SKM-1 treated with dmso at 0.1 percent for 144 hours (cell line): ENCODE results near the gene COX19.

Source experiments
- DNase-seq: peaks from one replicate; lab custom pipeline; 2025; ENCODE audit not compliant: unreplicated experiment; lab: John Stamatoyannopoulos, UW

The COX19 gene

DNA sequence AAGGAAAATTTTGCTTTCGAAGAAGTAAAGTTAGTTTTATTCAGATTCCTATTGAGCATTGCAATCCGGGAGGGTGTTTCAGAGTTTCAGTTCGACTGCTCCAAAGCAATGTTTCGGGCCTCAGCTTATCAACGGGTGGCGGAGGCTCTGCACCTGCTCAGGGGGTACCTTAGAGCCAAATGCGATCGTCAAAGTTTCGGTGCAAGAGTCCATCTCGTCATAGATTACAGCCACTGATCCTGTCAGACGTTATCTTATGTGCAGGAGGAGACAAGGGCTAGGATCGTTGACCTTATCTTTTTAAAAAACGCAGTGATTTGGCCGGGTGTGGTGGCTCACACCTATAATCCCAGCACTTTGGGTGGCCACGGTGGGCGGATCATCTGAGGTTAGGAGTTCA is 3.8 kb upstream of the COX19 start:
- DNase-seq, result no peak

DNA sequence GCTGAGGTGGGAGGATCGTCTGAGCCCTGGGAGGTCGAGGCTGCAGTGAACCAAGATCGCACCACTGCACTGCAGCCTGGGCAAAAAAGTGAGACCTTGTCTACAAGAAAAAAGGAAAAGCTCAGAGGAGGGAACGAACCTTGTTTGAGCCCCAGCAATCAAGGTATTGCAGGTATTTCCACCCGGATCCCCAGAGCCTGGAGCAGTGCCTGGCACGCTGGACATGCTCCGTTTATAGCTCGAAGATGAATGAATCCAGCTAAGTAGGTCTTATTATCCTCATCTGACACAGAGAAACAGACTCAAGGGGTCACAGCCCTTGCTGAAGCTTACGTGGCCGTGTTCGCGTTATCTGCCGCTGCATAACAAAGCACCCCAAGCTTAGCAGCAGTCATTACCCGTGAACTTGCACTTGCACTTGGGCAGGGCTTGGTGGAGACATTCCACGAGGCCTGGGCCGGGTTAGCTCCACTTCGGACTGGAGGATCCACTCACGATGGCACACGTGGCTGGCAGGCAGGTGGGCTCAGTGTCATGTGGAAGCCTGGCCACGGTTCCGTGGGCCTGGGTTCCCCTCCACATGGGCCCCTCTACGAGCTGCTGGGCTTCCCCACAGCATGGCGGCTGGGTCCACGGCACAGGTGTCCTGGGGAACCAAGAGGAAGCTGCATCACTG is 3.2 kb upstream of the COX19 start:
- no peak for DNase-seq

DNA sequence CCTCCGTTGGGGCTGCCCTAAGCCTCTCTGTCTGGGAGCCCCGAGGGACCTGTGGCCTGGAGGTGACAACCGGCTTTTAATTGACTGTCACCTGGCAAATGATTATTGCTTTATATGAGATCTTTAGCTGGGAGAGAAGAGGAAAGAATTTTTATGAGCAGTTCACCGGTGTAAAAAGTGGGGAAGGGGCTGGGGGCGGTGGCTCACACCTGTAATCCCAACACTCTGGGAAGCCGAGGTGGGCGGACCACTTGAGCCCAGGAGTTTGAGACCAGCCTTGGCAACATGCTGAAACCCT is 2.6 kb upstream of the COX19 start:
- no peak for DNase-seq

DNA sequence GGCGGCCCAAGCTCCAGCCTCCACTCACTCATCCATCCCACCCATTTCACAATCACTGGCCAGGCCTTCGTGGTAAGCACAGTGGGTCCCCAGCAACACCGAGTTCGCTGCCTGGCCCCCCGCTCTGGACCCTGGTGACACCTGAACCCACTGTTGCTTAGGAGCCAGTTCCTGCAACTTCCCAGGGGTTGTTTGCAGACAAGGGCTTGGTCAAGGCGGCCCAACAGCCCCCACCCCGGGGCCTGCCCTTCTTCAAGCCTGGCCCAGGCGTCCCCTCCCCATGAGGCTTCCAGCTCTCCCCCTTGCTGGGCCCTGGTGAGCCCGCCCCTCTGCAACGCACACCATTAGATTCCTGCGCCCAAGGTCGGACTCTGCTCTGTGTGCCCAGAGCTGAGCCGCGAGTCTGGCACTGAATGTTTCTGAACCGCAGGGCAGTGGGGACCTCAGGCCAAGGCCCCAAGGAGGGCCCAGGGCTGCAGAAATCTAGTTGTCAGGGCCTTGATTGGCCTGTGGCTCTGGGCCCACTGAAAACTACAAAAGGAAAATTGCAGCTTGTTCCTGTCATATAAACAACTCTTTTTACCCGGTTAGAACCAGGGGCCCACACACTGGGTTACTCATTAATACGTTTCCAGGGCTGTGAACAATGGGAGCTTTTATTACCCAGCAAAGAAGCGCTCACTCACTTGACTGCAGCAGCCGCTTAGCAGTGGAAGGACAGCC is 2.1 kb upstream of the COX19 start:
- no peak for DNase-seq

DNA sequence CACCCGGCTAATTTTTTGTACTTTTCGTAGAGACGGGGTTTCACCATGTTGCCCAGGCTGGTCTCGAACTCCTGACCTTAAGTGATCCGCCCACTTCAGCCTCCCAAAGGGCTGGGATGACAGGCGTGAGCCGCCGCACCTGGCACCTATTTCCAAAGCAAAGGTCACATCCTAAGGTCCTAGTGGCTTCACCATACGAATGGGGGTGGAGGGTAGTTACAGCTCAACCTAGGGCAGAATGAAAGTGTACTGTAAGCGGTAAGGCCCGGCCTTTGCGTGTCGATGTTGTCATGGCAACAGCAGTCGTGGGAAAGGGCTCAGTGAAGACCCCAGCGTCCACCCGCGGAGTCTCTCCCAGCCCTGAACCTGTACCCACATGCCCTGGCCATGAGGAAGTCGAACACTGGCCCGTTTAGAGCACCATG is 1.6 kb upstream of the COX19 start:
- no peak for DNase-seq

DNA sequence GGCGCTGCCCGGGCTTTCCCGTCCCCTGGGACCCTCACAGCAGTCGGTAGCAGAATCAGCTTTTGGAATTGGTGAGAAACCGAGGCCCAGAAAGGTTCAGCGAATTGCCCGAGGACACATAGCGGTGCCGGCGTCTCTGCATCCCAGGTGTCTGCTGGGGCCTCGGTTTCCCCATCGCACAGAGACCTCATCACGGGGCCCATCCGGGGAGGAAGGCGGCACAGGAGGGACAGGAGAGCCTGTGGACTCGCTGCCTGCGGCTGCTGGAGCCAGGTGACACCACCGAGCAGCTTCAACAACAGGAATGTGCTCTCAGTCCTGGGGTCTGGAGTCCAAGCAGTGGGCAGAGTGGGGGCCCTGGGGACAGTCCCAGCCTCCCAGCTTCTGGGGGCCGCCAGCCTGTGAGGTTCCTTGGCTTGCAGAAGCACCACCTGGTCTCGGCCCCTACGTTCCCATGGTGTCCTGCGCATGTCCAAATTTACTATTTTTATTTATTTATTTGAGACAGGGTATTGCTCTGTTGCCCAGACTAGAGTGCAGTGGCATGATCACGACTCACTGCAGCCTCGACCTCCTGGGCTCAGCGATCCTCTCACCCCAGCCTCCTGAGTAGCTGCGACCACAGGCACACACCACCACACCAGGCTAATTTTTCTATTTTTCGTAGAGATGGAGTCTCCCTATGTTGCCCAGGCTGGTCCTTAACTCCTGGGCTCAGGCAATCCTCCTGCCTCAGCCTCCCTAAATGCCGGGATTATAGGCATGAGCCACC is 539 bp upstream of the COX19 start:
- DNase-seq, result no peak

- no peak for DNase-seq
Observed at GRCh38 chr7:974172-974571, 1.2 kb downstream of the COX19 start.

- DNase-seq, result no peak
Observed at GRCh38 chr7:973312-973711, 2.0 kb downstream of the COX19 start.

DNA sequence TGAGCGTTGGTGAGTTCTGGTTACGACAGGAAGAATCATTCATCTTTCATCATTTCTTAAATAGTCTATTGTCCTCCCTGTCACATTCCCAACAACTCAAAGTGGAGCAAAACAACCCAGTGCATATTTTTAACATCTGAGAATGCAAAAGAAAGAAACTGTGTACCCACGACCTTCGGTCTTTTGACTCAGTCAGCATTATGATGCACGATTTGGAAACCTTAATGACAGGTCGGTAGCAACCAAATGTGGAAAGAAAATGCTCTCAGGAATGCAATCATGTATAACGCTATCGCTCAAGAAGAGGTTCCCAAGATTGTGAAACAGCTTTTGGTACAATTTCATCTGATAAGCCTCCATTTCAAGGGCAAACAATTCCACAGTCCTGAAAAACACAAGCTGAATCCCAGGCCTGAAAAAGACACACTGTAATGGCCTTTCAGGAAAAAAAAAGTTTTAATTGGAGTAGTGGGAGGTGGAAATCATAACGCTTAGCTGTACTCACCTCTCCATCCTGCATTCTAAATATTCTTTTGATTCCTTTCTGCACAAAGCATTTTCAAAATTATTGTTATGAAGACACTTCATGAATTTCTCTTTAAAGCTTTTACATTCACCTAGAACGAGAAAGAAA is 2.6 kb downstream of the COX19 start:
- no peak for DNase-seq

DNA sequence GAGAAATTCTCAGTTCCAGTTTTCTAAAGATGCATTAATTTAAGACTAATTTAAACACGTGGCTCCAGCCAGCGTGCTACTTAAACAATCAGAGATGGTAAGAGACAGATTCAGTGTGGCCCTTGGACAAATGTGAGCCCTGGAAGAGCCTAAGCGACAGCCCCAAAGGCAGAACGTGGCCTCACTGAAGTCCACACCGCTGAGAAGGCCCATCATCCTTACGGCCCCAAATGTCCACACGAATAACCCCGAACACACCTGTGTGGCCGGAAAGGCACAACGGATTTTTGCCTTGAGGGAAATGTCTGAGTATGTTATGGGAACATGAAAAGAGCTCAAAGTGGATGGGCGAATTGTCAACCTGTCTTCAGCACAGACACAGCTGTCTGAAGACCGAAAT is 3.2 kb downstream of the COX19 start:
- DNase-seq, result no peak

DNA sequence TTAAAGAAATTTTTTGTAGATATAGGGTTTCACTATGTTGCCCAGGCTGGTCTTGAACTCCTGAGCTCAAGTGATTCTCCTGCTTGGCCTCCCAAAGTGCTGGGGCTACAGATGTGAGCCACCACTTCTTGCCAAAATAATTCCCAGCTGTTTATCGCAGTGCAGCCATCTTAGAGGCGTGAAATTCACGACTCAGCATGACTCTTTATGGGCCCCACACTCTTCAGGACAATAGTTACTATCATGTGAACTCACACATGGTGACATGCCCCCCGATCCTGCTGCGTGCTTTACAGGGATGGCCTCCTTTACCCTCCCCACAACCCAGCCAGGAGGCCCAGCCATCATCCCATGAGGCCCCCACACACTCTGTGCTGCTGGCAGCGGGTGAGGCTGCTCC is 4.6 kb downstream of the COX19 start:
- DNase-seq, result no peak

GRCh38 chr7:969403-969802 is 5.9 kb downstream of the COX19 start:
- no peak for DNase-seq

DNA sequence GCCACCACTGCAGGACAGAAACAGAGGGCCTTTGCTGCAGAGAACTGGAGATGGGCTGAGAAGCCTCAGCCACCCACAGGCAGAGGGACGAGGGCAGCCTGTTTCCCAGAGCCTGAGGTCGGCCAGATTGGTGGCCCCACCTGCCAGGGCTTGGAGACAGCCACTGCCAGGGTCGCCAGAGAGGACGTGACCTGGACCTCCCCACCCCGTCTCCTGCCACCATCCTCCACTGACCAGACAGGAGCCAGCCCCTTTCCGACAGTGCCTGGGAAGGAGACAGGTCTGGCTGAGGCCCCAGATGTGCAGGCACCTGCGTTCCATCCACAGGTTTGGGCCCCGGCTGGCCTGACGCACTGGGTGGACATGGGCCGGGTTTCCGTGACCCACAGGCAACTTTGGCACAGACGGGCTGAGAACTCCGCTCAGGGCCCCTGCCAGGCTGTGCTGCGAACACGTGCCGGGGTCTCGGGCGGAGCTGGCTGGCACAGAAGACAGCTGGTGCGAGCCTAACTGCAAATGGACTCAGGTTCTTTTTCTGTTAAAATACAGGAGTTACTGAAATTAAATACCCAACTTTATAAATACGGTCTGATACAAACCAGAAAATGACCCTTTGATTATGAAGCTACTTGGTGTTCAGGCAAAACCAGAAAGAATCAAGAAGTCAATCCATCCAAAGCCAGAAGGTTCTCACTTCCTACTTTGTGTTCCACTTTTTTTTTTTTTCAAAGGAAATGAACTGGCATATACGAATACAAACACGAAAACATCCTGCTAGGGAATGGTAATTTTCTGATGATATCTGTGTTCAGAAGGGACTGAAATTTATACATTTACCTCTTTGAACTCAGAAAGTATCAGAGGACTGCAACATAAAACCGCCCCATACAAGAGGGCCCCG is 6.9 kb downstream of the COX19 start:
- DNase-seq, result no peak

- no peak for DNase-seq
Observed at GRCh38 chr7:967361-968082, 7.8 kb downstream of the COX19 start.

GRCh38 chr7:966291-967069 is 8.9 kb downstream of the COX19 start:
- no peak for DNase-seq

DNA sequence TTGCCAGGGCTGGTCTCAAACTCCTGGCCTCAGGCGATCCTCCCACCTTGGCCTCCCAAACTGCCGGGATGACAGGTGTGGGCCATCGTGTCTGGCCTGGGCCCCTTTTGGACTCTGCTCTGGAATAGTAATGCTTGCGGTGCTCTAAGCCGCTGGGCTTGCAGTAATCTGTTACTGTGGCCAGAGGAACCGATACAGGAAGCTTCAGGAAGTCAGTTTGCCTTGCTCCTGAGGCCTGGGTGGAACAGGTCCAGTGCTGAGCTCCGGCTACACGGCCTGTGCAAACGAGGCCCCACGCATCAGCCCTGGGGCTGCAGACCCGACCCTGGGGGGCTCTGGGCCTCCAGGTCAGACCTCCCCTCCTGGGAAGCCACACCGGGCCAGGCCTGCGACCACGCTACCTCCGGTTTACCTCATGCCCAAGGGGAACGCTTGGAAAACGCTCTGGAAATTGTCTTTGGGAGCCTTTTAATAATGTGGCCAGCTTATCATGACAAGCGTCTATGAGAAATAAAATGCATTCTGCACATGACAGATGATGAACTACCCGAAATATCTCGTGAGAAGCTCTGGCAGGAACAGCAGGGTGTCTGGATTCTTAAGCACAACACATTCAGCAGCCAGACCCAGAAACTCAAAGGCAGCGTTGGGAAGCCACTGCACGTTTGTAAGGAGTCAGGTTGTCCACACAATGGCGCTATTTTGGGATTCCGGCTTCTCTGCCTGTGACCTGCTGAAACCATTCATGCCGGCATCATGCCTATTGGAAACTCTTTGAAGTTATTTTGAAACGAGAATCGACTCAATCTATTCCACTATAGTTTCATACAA is 10.7 kb downstream of the COX19 start:
- DNase-seq, result peak; percentile 67

DNA sequence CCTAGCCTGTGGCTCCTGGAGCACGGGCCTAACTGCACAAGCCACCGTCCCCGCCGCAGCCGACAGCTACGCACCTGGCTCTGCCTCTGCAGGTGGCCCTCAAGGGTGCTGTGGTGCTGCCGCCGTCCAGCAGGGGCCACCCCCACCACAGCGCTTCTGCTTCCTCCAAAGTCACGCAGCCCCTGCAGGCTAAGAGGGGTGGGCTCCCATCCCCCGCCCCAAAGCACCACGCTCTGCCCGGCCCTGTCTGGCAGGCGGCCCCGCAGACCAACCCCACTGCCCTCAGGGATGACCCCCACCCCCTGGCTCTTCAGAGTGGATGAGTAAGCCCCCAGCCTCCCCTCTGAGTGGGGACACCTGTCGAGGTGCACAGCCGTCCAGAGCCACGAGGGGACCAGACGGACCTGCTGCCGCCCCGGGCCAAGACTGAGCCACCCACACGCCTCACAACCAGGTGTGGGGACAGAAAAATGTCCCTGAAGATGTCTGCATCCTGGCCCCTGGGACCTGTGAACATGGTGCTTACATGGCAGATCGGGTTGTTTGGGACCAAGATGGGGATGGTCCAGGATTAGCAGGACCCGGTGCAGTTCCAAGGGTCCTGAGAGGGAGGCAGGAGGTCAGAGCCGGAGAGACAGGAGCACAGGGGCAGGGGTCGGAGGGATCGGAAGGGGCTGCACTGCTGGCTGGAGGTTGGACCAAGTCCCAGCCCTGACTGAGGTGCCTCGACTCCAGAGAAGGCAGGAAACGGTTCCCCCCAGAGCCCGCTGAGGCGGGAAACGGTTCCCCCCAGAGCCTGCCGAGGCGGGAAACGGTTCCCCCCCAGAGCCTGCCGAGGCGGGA is 11.9 kb downstream of the COX19 start:
- no peak for DNase-seq
